Right lobe of liver (tissue), 6 donors: ENCODE results near the gene DLG3. TPM values are rescaled to one million over a fixed set of nuclear protein-coding genes. Genes with fewer than 3 reads are reported as not detected.
A peak's percentile ranks its signal among the peaks of the same experiment; 100 is the strongest.
"Not testable (repeated sequence)": the region's sequence is repeated elsewhere in the genome, so short reads cannot be mapped to it uniquely, and the experiment has no call there.

Experiments
- ATAC-seq, 4 donors: fragments of 200-7000 bp; cut with Tn5 transposase; one replicate each; pipeline ENCODE4 v1.9.1; 2020; ENCODE audit warnings: mild to moderate bottlenecking in 4 of 4, moderate library complexity in 4 of 4
- DNase-seq, 3 donors: peaks; one replicate each; pipeline ENCODE4 v3.0.0-alpha.2; 2020
- H3K27ac ChIP-seq, 3 donors: fragments of 200-600 bp; one replicate each; pipeline ENCODE4 v1.8.0; 2022
- H3K27me3 ChIP-seq, 2 donors: fragments of 200-600 bp; one replicate each; pipeline ENCODE4 v1.8.0; 2022
- H3K36me3 ChIP-seq, 4 donors: fragments of 200-600 bp; sonication (generic) in 1 of 4; one replicate each; pipeline versions ENCODE4 v1.5.1 to v1.8.0; 2017 to 2022; ENCODE audit warnings: control low read depth in 1 of 4
- H3K4me1 ChIP-seq, 4 donors: fragments of 200-600 bp; sonication (generic) in 1 of 4; one replicate each; pipeline versions ENCODE4 v1.5.1 to v1.8.0; 2017 to 2022; ENCODE audit warnings: control low read depth in 1 of 4
- H3K4me3 ChIP-seq, 3 donors: fragments of 200-600 bp; one replicate each; pipeline ENCODE4 v1.8.0; 2022
- H3K9me3 ChIP-seq, 4 donors: fragments of 200-600 bp; sonication (generic) in 1 of 4; one replicate each; pipeline versions ENCODE4 v1.5.1 to v1.8.0; 2017 to 2022; ENCODE audit warnings: control low read depth in 1 of 4
- POLR2A ChIP-seq: fragments of 450-650 bp; IDR thresholded peaks from one replicate; pipeline ENCODE4 v1.6.1; 2017; ENCODE audit warnings: antibody characterized with exemption, mild to moderate bottlenecking
- WGBS: methylation state at CpG from one replicate; pipeline ENCODE4 v1.1.6; 2018; ENCODE audit warnings: low coverage, low lambda C conversion rate; ENCODE audit not compliant: insufficient coverage; ENCODE audit errors: missing lambda C conversion rate; 5-methylcytosine and 5-hydroxymethylcytosine counted together
- intact Hi-C, 2 donors: fragments of 100-400 bp; cut with DNase I; formaldehyde crosslinking; loops; one replicate each; pipeline versions ENCODE4 v1.11.2 to v1.14.1; 2022
- long read RNA-seq: library from polyadenylated mRNA; unstranded; transcript quantifications from one replicate; pipeline ENCODE4 v2.0.0, GENCODE V29; 2019
- total RNA-seq, 6 experiments: library from RNA; depleted of rRNA in 2 of 6; stranded (reverse); fragments of >200 nt in 2 of 6; fragmentation: NEBNext Ultra II Directional in 3 of 6; extraction: Animal tissue kit (Norgen Biotek cat#: 25700) in 3 of 6; gene quantifications; one replicate each; pipeline versions ENCODE4 v1.1.0 to v1.2.4, GENCODE V29; 2016 to 2023
- TF ChIP-seq, protein P1 (sequence below), 4 donors: fragments of 200-600 bp in 3 of 4; fragments of 450-650 bp in 1 of 4; IDR thresholded peaks; one replicate each; pipeline versions ENCODE4 v1.5.1 to v1.8.0; 2016 to 2022; ENCODE audit warnings: antibody characterized with exemption in 4 of 4, mild to moderate bottlenecking in 2 of 4
- donor health status: DM: no; HTN: yes; CAD: no.
- donor health status: DM: no; HTN: no; CAD: no.
- donor health status: DM: no; HTN: no; CAD: no.
- donor health status: DM: no; HTN: yes; CAD: no.
- donor health status: DM: no; HTN: yes; CAD: no.

The DLG3 gene
- 1 to 10 TPM in 3 of 6 experiments, under 1 TPM in 3; 0.37 to 2.1 (median 1.1) TPM for total RNA-seq
- long read RNA-seq, result 0 reads

DNA sequence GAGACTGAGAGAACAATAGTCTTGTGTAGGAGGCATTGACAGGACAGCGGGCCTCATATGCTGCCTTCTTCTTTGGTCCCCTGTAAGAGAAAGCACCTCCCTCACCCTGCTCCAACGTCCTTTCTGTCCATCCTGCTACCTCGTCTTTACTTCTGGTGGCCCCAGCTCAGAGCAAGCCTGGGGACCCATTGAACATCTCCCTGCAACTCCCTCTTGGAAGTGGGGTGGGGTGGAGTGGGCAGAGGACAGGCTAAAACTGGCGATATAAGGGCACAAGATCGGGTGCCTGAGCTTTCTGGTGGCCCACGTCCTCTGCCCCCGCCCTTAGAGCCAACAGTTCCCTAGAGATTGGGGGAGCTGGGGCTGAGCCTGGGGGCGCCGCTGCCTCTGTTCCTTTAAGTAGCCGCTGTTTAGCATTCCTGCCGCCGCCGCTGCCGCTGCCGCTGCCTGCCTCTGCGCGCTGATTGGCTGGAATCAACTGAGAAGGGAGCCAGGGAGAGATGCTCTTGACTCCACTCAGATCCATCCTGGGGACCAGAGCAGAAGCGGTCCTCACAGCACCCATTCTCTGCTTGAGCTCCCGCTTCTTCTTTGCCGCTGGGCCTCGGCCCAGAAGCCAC lies at the start of gene DLG3:
Gene DLG3, plus strand, starts transcription at position 510 of the 620 bp plus-strand sequence. CDS start 367 bp downstream, outside the sequence.
- Histone ChIP-seq H3K9me3 (no peaks in the 10 kb centered on the region), H3K36me3 (no peaks in the 10 kb centered on the region), H3K27ac (no peak within 1 kb of the TSS), H3K4me1 (no peaks in the 10 kb centered on the region), H3K4me3 (no peak within 1 kb of the TSS), H3K27me3 (peaks cover 0 to 6% of the 10 kb centered on the region in 2 donors)
- intact Hi-C loops, result no loop called here
- TF ChIP-seq POLR2A, result no peak
- TF ChIP-seq, protein P1, sequence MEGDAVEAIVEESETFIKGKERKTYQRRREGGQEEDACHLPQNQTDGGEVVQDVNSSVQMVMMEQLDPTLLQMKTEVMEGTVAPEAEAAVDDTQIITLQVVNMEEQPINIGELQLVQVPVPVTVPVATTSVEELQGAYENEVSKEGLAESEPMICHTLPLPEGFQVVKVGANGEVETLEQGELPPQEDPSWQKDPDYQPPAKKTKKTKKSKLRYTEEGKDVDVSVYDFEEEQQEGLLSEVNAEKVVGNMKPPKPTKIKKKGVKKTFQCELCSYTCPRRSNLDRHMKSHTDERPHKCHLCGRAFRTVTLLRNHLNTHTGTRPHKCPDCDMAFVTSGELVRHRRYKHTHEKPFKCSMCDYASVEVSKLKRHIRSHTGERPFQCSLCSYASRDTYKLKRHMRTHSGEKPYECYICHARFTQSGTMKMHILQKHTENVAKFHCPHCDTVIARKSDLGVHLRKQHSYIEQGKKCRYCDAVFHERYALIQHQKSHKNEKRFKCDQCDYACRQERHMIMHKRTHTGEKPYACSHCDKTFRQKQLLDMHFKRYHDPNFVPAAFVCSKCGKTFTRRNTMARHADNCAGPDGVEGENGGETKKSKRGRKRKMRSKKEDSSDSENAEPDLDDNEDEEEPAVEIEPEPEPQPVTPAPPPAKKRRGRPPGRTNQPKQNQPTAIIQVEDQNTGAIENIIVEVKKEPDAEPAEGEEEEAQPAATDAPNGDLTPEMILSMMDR (IDR thresholded peaks at IDR 0.05), result no peak
- ATAC-seq (peak in 1 of 4 donors; percentile 22), DNase-seq (no peak)
- WGBS, result 14% methylated on average over 7 of the region's 21 CpGs

DNA sequence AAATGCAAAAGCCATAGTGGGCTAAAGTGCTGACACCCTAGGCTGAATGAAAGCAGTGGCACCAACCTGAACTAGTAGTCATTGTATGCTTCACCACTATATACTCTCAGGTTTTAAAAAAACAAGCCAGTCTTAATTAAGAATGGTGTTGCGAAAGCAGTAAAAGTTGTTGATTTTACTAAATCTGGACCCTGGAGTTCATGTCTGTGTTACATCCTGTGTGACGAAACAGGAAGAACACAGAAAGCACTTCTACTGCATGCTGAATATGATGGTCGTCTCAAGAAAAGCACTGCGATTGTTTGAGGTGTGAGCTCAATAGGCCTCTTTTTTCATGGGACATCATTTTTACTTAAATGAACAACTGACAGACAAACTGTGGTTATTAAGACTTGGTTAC lies 45.7 kb upstream of the DLG3 start:
- Histone ChIP-seq H3K27ac (no peak overlapping the region), H3K27me3 (peaks cover 0 to 3% of the 10 kb centered on the region in 2 donors), H3K36me3 (no peaks in the 10 kb centered on the region), H3K9me3 (no peaks in the 10 kb centered on the region), H3K4me1 (no peaks in the 10 kb centered on the region), H3K4me3 (no peak overlapping the region)
- intact Hi-C loops, result no loop called here
- TF ChIP-seq, protein P1 (IDR thresholded peaks at IDR 0.05), result no peak
- TF ChIP-seq POLR2A, result no peak
- DNase-seq, result no peak
- peak in 3 of 4 donors; percentile 21 to 56 (median 47) for ATAC-seq
- 39% methylated on average over 4 of the region's 4 CpGs for WGBS

DNA sequence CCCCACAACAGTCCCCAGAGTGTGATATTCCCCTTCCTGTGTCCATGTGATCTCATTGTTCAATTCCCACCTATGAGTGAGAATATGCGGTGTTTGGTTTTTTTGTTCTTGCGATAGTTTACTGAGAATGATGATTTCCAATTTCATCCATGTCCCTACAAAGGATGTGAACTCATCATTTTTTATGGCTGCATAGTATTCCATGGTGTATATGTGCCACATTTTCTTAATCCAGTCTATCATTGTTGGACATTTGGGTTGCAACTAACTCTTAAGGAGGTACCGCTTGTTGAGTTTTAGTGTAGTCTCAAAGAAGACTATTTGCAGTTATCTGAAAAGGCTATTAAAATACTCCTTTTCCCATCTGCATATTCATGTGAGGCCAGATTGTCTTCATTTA lies 44.5 kb upstream of the DLG3 start:
- H3K27me3 ChIP-seq, H3K4me3 ChIP-seq, ATAC-seq, DNase-seq, intact Hi-C loops, H3K36me3 ChIP-seq, H3K27ac ChIP-seq, H3K9me3 ChIP-seq, H3K4me1 ChIP-seq: not testable (repeated sequence)
- WGBS, result 89% methylated on average over 1 of the region's 3 CpGs

DNA sequence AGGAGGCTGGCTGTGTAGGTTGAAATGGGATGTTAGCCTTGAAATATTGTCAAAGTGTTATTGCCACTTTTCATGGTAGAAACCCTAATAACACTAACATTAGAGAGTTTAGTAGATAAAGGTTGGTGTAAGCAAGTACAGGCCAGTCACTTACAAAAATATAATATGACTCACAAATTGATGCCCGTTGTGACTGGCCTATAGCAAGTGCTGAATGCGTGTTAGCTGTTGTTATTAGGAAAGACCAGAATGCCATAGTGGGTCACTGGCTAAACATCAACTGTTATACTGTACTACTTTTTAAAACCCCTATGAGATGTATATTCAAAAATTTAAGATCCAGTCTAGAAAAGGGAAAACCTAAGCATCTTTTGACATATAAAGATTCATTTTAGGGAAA lies 41.9 kb upstream of the DLG3 start:
- Histone ChIP-seq H3K27me3 (peaks cover 0 to 3% of the 10 kb centered on the region in 2 donors), H3K27ac (no peak overlapping the region), H3K4me3 (no peak overlapping the region), H3K36me3 (no peaks in the 10 kb centered on the region), H3K4me1 (no peaks in the 10 kb centered on the region), H3K9me3 (no peaks in the 10 kb centered on the region)
- DNase-seq (no peak), ATAC-seq (no peak)
- TF ChIP-seq, protein P1 (IDR thresholded peaks at IDR 0.05), result no peak
- TF ChIP-seq POLR2A, result no peak
- intact Hi-C loops, result no loop called here
- 78% methylated on average over 2 of the region's 2 CpGs for WGBS

DNA sequence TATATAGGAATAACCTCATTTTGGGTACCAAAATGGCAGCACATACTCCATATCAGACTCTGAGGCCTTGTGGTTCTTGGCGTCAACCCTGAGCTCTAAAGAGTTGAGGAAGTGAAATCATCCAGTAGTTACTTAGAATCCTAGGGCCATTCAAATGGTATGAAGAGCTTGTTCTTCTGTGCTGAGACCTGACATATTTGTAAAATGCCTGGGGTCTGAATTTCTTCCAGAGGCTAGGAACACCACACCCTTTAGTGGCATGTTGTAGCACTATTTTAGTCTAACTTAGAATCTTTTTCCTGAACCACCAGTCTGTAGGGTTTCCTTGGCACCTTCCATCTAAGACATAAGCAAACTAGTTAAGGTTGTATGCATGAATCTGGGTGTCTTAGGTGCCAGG lies 39.6 kb upstream of the DLG3 start:
- Histone ChIP-seq H3K27ac (no peak overlapping the region), H3K9me3 (no peaks in the 10 kb centered on the region), H3K36me3 (no peaks in the 10 kb centered on the region), H3K4me3 (no peak overlapping the region), H3K4me1 (no peaks in the 10 kb centered on the region), H3K27me3 (peaks cover 0 to 3% of the 10 kb centered on the region in 2 donors)
- ATAC-seq (no peak), DNase-seq (no peak)
- intact Hi-C loops, result no loop called here
- TF ChIP-seq, protein P1 (IDR thresholded peaks at IDR 0.05), result no peak
- TF ChIP-seq POLR2A, result no peak
- WGBS, result 29% methylated on average over 1 of the region's 1 CpG
